Peyer's patch (tissue), 4 donors: Measurements from ENCODE around the gene GTPBP2. TPM values are rescaled to one million over a fixed set of nuclear protein-coding genes. Genes with fewer than 3 reads are reported as not detected.

ENCODE experiments used
- DNase-seq, 3 donors: peaks; one replicate each; pipeline ENCODE4 v3.0.0-alpha.2; 2017 to 2019
- H3K27ac ChIP-seq, 4 donors: fragments of 200-600 bp; sonication (generic); one replicate each; pipeline ENCODE4 v1.5.1; 2016 to 2019
- H3K27me3 ChIP-seq, 2 donors: fragments of 200-600 bp; sonication (generic); one replicate each; pipeline ENCODE4 v1.5.1; 2019
- H3K36me3 ChIP-seq, 3 donors: fragments of 200-600 bp; sonication (generic); one replicate each; pipeline ENCODE4 v1.5.1; 2016 to 2019
- H3K4me1 ChIP-seq, 4 donors: fragments of 200-600 bp; sonication (generic); one replicate each; pipeline ENCODE4 v1.5.1; 2016 to 2019
- H3K4me3 ChIP-seq, 4 donors: fragments of 200-600 bp; sonication (generic); 1 replicate in 3 of 4; 2 replicates in 1 of 4; pipeline ENCODE4 v1.5.1; 2016 to 2019; ENCODE audit warnings: mild to moderate bottlenecking in 1 of 4
- H3K9me3 ChIP-seq, 4 donors: fragments of 200-600 bp; sonication (generic); one replicate each; pipeline ENCODE4 v1.5.1; 2016 to 2019; ENCODE audit warnings: mild to moderate bottlenecking in 1 of 4
- POLR2A ChIP-seq, 2 donors: fragments of 450-650 bp; IDR thresholded peaks; one replicate each; pipeline ENCODE4 v1.5.1; 2017; ENCODE audit warnings: antibody characterized with exemption in 2 of 2, mild to moderate bottlenecking in 2 of 2, moderate library complexity in 2 of 2
- total RNA-seq, 4 donors: library from RNA; depleted of rRNA; stranded (reverse); fragments of >200 nt; gene quantifications; one replicate each; pipeline ENCODE4 v1.1.0, GENCODE V29; 2016
- TF ChIP-seq, protein P1 (sequence below), 6 experiments: fragments of 450-650 bp in 4 of 6; fragments of 200-600 bp in 2 of 6; sonication (generic) in 1 of 6; IDR thresholded peaks; one replicate each; pipeline ENCODE4 v1.5.1; 2017 to 2019; ENCODE audit warnings: antibody characterized with exemption in 6 of 6, mild to moderate bottlenecking in 3 of 6, moderate library complexity in 1 of 6

Gene GTPBP2
- total RNA-seq, 4 donors from 2014 or later: 73.4 to 118 (median 88.4) TPM

DNA sequence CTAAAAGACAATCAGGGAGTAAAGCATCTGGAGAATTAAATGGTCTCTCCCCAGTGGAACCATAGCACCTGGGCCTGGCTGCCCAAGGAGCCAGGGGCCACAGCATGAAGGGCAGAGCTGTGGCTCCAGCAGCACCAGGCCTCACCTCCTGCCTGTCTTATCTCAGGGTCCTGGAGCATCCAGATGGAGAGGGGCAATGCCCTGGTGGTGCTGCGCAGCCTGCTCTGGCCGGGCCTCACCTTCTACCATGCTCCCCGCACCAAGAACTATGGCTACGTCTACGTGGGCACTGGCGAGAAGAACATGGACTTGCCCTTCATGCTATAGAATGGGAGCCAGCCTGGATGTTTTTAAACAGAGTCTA is 41.5 kb upstream of the GTPBP2 start:
- no peak overlapping the region for H3K4me3 ChIP-seq
- no peak overlapping the region for H3K27ac ChIP-seq
- DNase-seq: no peak
- TF ChIP-seq, protein P1, sequence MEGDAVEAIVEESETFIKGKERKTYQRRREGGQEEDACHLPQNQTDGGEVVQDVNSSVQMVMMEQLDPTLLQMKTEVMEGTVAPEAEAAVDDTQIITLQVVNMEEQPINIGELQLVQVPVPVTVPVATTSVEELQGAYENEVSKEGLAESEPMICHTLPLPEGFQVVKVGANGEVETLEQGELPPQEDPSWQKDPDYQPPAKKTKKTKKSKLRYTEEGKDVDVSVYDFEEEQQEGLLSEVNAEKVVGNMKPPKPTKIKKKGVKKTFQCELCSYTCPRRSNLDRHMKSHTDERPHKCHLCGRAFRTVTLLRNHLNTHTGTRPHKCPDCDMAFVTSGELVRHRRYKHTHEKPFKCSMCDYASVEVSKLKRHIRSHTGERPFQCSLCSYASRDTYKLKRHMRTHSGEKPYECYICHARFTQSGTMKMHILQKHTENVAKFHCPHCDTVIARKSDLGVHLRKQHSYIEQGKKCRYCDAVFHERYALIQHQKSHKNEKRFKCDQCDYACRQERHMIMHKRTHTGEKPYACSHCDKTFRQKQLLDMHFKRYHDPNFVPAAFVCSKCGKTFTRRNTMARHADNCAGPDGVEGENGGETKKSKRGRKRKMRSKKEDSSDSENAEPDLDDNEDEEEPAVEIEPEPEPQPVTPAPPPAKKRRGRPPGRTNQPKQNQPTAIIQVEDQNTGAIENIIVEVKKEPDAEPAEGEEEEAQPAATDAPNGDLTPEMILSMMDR (IDR thresholded peaks at IDR 0.05): no peak
- no peak for TF ChIP-seq POLR2A (IDR thresholded peaks at IDR 0.05)
- H3K9me3 ChIP-seq: no peaks in the 10 kb centered on the region
- H3K4me1 ChIP-seq: peaks cover 0 to 28% (median 6%) of the 10 kb centered on the region in 4 donors
- peaks cover 0 to 48% (median 0%) of the 10 kb centered on the region in 3 donors for H3K36me3 ChIP-seq
- H3K27me3 ChIP-seq: no peaks in the 10 kb centered on the region

- peak overlapping the region in 1 of 4 donors; percentile 43 for H3K27ac ChIP-seq
- no peaks in the 10 kb centered on the region for H3K9me3 ChIP-seq
- no peak overlapping the region for H3K4me3 ChIP-seq
- no peak for DNase-seq
- peaks cover 0 to 28% (median 6%) of the 10 kb centered on the region in 4 donors for H3K4me1 ChIP-seq
- H3K27me3 ChIP-seq: no peaks in the 10 kb centered on the region
- TF ChIP-seq, protein P1 (IDR thresholded peaks at IDR 0.05): no peak
- TF ChIP-seq POLR2A (IDR thresholded peaks at IDR 0.05): no peak
- H3K36me3 ChIP-seq: peaks cover 0 to 44% (median 0%) of the 10 kb centered on the region in 3 donors
Measured at GRCh38 chr6:43669922-43670622, 41.0 kb upstream of the GTPBP2 start.

GRCh38 chr6:43669050-43669921 is 40.2 kb upstream of the GTPBP2 start:
- Histone ChIP-seq H3K9me3 (no peaks in the 10 kb centered on the region), H3K27me3 (no peaks in the 10 kb centered on the region), H3K27ac (peak overlapping the region in 2 of 4 donors; percentile 17 to 43), H3K4me3 (no peak overlapping the region), H3K36me3 (peaks cover 0 to 37% (median 0%) of the 10 kb centered on the region in 3 donors), H3K4me1 (peaks cover 0 to 28% (median 6%) of the 10 kb centered on the region in 4 donors)
- TF ChIP-seq, protein P1 (IDR thresholded peaks at IDR 0.05): no peak
- no peak for TF ChIP-seq POLR2A (IDR thresholded peaks at IDR 0.05)
- no peak for DNase-seq

GRCh38 chr6:43668151-43669028 is 39.3 kb upstream of the GTPBP2 start:
- DNase-seq: peak; percentile 36 to 71 (median 67)
- Histone ChIP-seq H3K4me1 (peaks cover 0 to 28% (median 6%) of the 10 kb centered on the region in 4 donors), H3K27ac (no peak overlapping the region), H3K9me3 (no peaks in the 10 kb centered on the region), H3K27me3 (no peaks in the 10 kb centered on the region), H3K4me3 (no peak overlapping the region), H3K36me3 (peaks cover 0 to 28% (median 0%) of the 10 kb centered on the region in 3 donors)
- TF ChIP-seq, protein P1 (IDR thresholded peaks at IDR 0.05): peak in 5 of 6 experiments; percentile 20 to 53 (median 47)
- TF ChIP-seq POLR2A (IDR thresholded peaks at IDR 0.05): no peak
